Measurements from ENCODE around the gene G0S2. TPM values are rescaled to one million over a fixed set of nuclear protein-coding genes. Genes with fewer than 3 reads are reported as not detected.

The G0S2 gene
- total and polyA plus RNA-seq, 10 of the 15 experiments (the other 5 are each of a cell fraction or from before 2014, with no cell fraction given), result 0.07 to 0.51 (median 0.23) TPM

DNA sequence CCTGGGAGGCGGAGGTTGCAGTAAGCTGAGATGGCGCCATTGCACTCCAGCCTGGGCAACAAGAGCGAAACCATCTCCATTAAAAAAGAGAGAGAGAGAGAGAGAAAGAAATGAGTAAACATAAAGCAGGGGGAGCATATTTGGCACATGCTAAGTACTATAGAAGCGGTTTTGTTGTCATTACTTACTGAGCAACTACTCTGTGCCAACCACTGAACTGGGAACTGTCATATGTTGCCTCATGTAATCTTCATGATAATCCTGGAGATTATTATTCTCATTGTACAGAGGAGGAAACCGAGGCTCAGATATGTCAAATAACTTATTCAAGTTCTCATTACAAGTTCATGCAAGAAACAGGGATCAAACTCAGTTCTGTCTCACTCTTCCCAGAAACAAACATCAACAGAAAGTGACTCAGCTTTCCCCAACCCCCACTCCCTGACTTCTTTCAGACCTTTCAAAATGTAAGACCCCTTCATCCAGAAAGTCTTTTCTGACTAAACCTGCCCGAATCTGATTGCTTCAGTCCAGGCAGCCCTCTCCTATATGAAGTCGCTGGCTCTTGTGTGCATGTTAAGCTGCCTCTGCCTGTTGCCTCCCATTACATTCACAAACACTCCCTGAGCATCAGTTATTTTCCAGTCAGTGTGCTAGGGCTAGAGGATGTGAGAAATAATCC lies 46.5 kb upstream of the G0S2 start (continued):
- TF ChIP-seq E2F4 (IDR thresholded peaks at IDR 0.05; ENCODE audit: low read depth, low read length), result no peak

- Histone ChIP-seq H2AFZ (ENCODE audit: control insufficient read depth, low read depth, low read length) (no peak overlapping the region), H3K27me3 (replicated peaks in 1 of 2; ENCODE audit: control insufficient read depth in 2 of 2, insufficient read depth in 2 of 2, low read length in 1 of 2) (no peaks in the 10 kb centered on the region), H3K4me1 (ENCODE audit: control insufficient read depth, insufficient read depth, low read length) (no peaks in the 10 kb centered on the region), H3K4me3 (no peak overlapping the region), H3K36me3 (ENCODE audit: control insufficient read depth in 2 of 2, insufficient read depth in 2 of 2, low read length in 1 of 2) (no peaks in the 10 kb centered on the region), H4K20me1 (ENCODE audit: control insufficient read depth, insufficient read depth) (no peaks in the 10 kb centered on the region), H3K9me3 (replicated peaks; ENCODE audit: control insufficient read depth, insufficient read depth, low read length) (no peaks in the 10 kb centered on the region), H3K9ac (ENCODE audit: control insufficient read depth, insufficient read depth, low read length) (no peak overlapping the region), H3K79me2 (ENCODE audit: control insufficient read depth, insufficient read depth, low read length) (no peaks in the 10 kb centered on the region), H3K4me2 (ENCODE audit: control insufficient read depth, insufficient read depth) (no peak overlapping the region), H3K27ac (ENCODE audit: control insufficient read depth, insufficient read depth) (no peak overlapping the region)
- TF ChIP-seq SP1 (IDR thresholded peaks at IDR 0.05; ENCODE audit: low read depth, low read length) (no peak), SRF (IDR thresholded peaks at IDR 0.05; ENCODE audit: low read depth in 2 of 2, low read length in 2 of 2) (no peak), LARP7 (IDR thresholded peaks at IDR 0.05) (no peak)
- POLR2A ChIA-PET, result interaction anchor here (0.5 to 1.2 kb wide), 2 partner anchors 22 to 60 kb away, joined by 3 read pairs; no protein-coding TSS in a partner anchor
- intact Hi-C loops (cut with micrococcal nuclease; ENCODE audit: unreplicated experiment) (loop anchor here (5.0 kb wide), 1 partner anchor 117 kb away; no protein-coding TSS in a partner anchor), in situ Hi-C loops (cut with MboI) (loop anchor here (10.0 kb wide), 1 partner anchor 55 kb away; no protein-coding TSS in a partner anchor)
- SMC1A ChIA-PET (ENCODE audit: uncharacterized antibody, unreplicated experiment), result interaction anchor here (1.0 to 3.7 kb wide), 14 partner anchors 13 to 119 kb away, joined by 3 to 22 read pairs (median 4); no protein-coding TSS in a partner anchor
- no peak for DNase-seq (ENCODE audit: low read depth, low spot score)
- no peak for FAIRE-seq
- BruUV-seq (replicated peaks), result no TSS peak
- WGBS (ENCODE audit: insufficient coverage, insufficient replicate concordance, low lambda C conversion rate, missing lambda C conversion rate), result 60% methylated on average over 11 of the region's 11 CpGs
- no peak for ATAC-seq
- CTCF ChIA-PET, result interaction anchor here (1.1 to 13.9 kb wide), 14 partner anchors 13 to 118 kb away, joined by 3 to 211 read pairs (median 10); partner anchors contain the start of gene LAMB3
- RAD21 ChIA-PET (ENCODE audit: unreplicated experiment), result interaction anchor here (0.8 to 1.6 kb wide), 4 partner anchors 18 to 63 kb away, joined by 3 to 5 read pairs (median 4); no protein-coding TSS in a partner anchor
These were observed 45.4 kb upstream of the G0S2 start for GRCh38 chr1:209629621-209630382.

All from GM12878 (cell line).